ENCODE data around the gene OXCT1.
"Not testable (repeated sequence)": the region's sequence is repeated elsewhere in the genome, so short reads cannot be mapped to it uniquely, and the experiment has no call there.

OXCT1 gene

DNA sequence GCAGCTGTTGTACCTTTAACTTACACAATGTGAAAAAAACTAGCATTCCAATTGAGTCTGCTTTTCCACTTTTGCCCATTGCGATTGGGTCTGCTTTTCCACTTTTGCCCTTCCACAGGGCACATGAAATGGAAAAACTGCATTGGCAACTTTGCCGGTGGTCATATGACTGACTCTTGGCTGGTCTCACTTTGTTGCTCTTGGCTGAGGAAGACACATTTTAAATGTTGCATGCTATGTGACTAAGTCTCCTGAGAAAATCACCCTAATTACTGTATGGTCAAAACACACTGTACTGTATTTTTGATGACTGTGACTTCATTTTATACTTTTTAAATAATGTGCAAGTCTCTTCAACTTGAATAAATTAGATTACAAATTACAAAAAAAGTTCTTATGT lies 1.6 kb upstream of the OXCT1 start:
- no peak for DNase-seq

DNA sequence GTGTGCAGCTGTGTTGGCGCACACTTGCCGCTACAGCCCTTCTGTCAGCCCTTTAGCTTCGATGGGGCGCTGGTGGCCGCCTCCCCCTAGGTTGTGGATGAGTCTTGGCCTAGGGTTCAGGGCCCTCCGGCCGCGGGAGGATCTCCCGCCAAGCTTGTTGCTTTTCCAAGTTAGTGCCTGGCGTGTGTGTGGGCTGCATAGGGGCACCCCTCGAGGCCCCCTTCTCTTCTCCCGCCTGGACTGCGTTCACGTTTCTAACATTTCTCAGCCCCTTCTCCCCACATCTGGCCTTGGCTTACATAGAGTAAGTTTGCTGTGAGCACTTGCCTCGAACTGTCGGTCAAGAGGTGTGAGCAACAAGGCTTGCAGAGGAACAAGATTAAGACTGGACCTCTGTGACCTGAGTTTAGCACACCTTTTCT lies 413 bp upstream of the OXCT1 start:
- DNase-seq: no peak

DNA sequence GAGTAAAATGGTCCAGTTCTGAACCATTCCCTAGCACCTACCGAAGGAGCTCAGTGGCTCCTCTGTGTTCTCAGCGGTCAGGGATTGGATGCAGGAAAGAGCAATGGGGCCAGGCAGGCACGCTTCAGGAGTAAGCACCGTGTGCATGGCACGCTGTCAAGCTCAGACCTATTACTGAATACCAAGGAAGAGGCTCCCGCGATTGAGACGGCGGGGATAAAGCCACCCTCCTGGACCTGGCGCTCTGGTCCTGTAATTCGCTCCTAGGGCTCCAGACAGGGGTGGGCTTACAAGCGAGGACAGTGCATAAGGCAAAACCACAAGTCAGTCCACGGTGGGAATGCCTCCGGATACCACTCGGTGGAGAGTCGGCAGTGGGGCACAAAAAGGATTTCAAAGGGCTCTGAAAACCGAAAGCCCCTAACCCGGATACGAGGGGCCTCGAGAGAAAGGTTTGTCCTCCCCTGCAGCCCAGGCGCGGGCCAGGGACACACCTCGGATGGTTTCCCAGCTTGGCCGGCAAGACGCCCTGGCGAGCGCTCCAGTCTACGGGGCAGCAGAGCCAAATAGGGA lies 988 bp downstream of the OXCT1 start:
- peak in 1 of 2 donors; percentile 25 for DNase-seq

- DNase-seq: no peak
These were observed 6.2 kb downstream of the OXCT1 start for GRCh38 chr5:41863871-41864486.

- DNase-seq: no peak
These were observed 11.3 kb downstream of the OXCT1 start for GRCh38 chr5:41858890-41859289.

- no peak for DNase-seq
These were observed 12.2 kb downstream of the OXCT1 start for GRCh38 chr5:41857989-41858388.

GRCh38 chr5:41856644-41857491 lies 13.4 kb downstream of the OXCT1 start:
- DNase-seq: peak; percentile 44 to 78

- no peak for DNase-seq
These were observed 17.9 kb downstream of the OXCT1 start for GRCh38 chr5:41852293-41852692.

- DNase-seq: no peak
These were observed 19.1 kb downstream of the OXCT1 start for GRCh38 chr5:41851116-41851515.

DNA sequence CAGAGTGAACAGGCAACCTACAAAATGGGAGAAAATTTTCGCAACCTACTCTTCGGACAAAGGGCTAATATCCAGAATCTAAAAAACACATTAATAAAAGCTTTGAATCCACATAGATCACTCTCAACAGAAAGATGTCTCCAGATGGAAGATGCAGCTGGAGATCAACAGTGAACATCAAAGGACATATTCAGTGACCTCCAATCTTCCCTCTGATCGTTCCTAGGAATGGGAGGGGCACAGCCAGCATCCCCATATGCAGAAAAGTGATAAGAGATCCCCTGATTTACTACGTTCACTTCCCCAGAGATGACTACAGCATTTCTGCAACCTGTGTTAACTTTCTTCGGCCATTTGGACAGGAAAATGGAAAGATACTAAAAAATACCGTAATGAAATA lies 21.2 kb downstream of the OXCT1 start:
- DNase-seq: no peak

GRCh38 chr5:41845751-41846150 lies 24.5 kb downstream of the OXCT1 start:
- not testable (repeated sequence) for DNase-seq

GRCh38 chr5:41844502-41844901 lies 25.7 kb downstream of the OXCT1 start:
- DNase-seq: no peak

DNA sequence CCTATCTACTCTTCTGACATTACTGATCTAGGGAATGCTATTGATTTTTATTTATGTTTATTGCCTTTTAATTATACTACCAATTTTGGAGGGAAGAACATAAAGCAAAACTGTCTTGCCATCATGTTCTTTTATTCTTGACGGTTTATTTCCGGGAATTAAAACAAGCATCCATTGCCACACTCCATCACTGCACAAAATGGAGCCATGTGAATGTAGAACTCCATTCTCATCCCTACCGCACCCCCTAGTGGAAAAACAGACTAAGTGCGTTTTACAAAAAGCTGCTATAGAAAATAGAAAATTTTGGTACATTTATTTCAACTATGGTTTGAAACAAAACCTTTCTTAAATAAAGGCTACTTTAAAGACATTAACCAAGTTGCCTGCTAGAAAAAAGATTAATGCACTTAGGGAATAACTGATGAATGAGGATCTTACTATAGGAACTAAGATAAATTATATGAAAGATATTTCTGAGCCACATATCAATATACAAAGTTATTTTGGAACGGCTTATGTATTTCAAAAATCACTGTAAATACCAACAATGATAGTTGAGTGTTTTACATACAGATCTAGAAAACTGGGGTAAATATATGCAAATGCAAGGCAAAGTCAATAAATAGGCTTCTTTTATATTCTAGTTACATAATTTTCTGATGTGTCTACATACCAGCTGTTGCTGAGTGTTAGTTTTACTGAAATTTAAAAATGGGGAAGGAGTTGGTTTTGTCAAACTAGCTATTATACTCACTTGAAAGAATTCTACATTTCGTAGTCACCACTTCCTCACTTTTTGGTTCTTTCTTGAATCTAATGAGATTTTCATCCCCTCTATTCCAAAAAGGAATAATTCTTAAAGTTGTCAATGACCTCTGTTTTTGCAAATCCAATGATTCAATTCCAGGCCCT lies 26.5 kb downstream of the OXCT1 start:
- peak in 1 of 2 donors; percentile 49 for DNase-seq

DNA sequence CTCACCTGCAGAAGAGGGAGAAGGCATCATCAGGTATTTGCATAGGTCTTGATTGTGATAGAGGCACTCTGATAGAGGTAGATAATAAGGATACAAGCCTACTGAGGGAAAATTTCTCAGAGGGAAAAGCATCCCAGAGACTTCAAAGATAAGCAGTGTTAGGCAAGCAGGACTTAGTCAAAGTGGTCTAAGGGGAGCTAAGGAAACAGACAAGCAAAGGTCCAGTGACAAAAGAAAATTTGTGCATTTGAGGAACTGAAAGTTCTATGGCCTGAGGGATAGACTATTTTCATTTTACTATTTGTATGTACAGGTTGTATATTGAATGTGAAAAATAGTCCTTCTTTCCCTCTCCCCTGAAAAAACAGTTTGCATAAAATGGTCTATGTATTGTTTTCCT lies 27.4 kb downstream of the OXCT1 start:
- DNase-seq: no peak

- DNase-seq: no peak
These were observed 28.9 kb downstream of the OXCT1 start for GRCh38 chr5:41841325-41841724.

- DNase-seq: no peak
These were observed 30.0 kb downstream of the OXCT1 start for GRCh38 chr5:41840251-41840650.

- DNase-seq: no peak
These were observed 32.4 kb downstream of the OXCT1 start for GRCh38 chr5:41837793-41838192.

DNA sequence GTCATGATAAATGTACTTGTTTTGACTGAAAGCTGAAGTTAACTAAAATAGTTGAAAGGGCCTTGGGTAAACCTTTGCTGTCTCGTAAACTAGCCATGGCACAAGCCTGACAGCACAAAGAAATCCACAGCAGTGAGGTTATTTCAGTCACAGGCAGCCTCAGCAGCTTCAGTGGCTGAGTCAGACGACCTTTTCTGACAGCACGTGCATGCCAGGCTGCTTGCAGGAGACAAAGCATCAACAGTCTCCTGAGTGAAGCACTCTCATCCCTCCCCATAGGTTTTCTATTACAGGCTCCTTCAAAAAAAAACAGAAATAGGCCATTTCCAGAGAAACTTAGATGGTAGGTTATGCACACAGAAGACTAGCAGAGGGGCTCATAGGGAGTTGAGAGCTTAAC lies 34.6 kb downstream of the OXCT1 start:
- no peak for DNase-seq

DNA sequence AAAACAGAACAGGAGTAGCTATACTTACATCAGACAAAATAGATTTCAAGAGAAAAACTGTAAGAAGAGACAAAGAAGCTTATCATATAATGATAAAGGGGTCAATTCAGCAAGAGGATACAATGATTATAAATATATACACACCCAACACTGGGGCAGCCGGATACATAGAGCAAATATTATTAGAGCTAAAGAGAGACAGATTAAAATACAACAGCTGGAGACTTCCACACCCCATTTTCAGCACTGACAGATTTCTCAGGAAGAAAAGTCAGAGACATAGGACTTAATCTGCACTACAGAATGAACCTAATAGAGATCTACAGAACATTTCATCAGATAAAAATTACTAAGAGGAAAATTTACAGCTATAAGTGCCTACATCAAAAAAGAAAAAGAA lies 35.7 kb downstream of the OXCT1 start:
- no peak for DNase-seq

DNA sequence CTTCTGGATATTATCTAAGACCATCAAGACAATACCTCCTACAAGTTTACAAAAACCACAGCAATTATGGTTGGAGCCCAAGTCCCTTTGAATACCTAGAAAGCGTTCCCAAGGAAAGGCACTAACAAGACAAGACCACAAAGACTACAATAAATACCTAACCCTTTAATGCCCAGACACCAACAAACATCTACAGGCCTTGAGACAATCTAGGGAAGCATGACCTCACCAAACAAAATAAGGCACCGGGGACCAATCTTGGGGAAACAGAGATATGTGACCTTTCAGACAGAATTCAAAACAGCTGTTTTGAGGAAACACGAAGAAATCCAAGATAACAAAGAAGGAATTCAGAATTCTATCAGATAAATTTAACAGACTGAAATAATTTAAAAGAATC lies 37.8 kb downstream of the OXCT1 start:
- no peak for DNase-seq

DNA sequence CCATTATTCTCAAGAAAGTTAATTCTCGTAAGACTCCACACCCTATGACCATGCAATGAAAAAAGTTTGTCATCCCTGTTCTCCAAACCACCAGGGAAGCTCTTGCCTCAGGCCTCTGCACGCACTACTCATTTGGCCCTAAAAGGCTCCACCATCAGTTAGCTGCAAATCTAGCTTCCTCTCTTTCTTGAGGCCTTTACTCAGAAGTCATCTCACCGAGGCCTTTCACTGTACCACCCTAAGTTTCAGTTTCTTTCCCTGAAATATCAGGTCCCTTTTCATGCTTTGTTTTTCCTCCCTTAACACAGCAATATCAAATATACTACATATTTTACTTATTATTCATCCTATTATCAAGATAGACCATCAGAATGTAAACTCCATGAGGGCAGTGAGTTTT lies 39.1 kb downstream of the OXCT1 start:
- no peak for DNase-seq

DNA sequence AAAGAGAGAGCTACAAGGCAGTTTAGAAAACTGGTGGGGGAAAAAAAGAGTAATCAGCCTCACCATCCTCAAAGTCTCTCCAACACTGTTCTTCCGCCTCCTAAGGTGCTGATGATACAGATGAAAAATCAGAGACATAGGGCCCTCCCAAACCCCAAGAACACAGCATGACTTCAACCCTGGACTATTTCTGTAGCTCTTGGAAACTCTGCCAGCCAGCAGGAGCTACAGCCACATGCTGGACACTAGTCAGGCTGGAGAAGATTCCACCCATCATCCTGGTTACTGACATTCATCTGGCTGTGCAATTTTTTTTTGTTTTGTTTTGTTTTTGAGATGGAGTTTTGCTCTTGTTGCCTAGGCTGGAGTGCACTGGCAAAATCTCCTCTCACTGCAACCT lies 42.4 kb downstream of the OXCT1 start:
- no peak for DNase-seq

GRCh38 chr5:41822036-41822435 lies 48.2 kb downstream of the OXCT1 start:
- DNase-seq: no peak
